ENCODE results near the gene DCLK2. TPM values are rescaled to one million over a fixed set of nuclear protein-coding genes. Genes with fewer than 3 reads are reported as not detected.

Gene DCLK2
- total and polyA plus RNA-seq, 2 of the 13 experiments (the other 11 are each of a cell fraction or from before 2014, with no cell fraction given): not detected

- Histone ChIP-seq H3K9me3 (ENCODE audit: low read length) (peaks cover 4% of the 10 kb centered on the region), H3K9ac (ENCODE audit: insufficient read depth, low read depth, low read length) (no peak overlapping the region), H3K36me3 (replicated peaks in 1 of 2; ENCODE audit: control insufficient read depth in 1 of 2, insufficient read depth in 2 of 2, low read length in 2 of 2) (no peaks in the 10 kb centered on the region), H2AFZ (ENCODE audit: low read length) (no peak overlapping the region), H3K4me1 (ENCODE audit: insufficient read depth, low read length) (no peaks in the 10 kb centered on the region), H3K27ac (ENCODE audit: extremely low read length, insufficient read depth, low read length) (no peak overlapping the region), H3K27me3 (ENCODE audit: control insufficient read depth in 1 of 2, insufficient read depth in 2 of 2, low read length in 2 of 2) (no peaks in the 10 kb centered on the region; a peak in 1 of 5 replicates), H3K4me2 (ENCODE audit: low read depth, low read length) (no peak overlapping the region), H4K20me1 (ENCODE audit: insufficient read depth, low read length) (no peaks in the 10 kb centered on the region), H3K79me2 (ENCODE audit: insufficient read depth, low read length) (no peaks in the 10 kb centered on the region), H3K4me3 (replicated peaks in 1 of 3; ENCODE audit: insufficient read depth in 1 of 3, low read depth in 2 of 3, low read length in 3 of 3) (no peak overlapping the region)
- FAIRE-seq (no peak), ATAC-seq (no peak), DNase-seq (ENCODE audit: low spot score) (no peak)
- WGBS (ENCODE audit: low lambda C conversion rate): 84% methylated on average over 7 of the region's 7 CpGs
- in situ Hi-C loops (cut with HindIII; ENCODE audit: extremely low pct_ligation_motif_present, low pct_unique_long_range_greater_than_20kb) (no loop called here), intact Hi-C loops (cut with micrococcal nuclease; ENCODE audit: unreplicated experiment) (no loop called here)
- CTCF ChIA-PET (ENCODE audit: low intra/inter-chr PET ratio, low total read pairs): no interaction called here
- POLR2A ChIA-PET: no interaction called here
- TF ChIP-seq TOPORS (CRISPR knock-in tag; IDR thresholded peaks at IDR 0.05) (no peak), MIER3 (CRISPR knock-in tag; IDR thresholded peaks at IDR 0.05; ENCODE audit: borderline replicate concordance) (no peak), RFXANK (CRISPR knock-in tag; IDR thresholded peaks at IDR 0.05) (no peak), ATAD3A (CRISPR knock-in tag; IDR thresholded peaks at IDR 0.05) (no peak), ZMYM2 (CRISPR knock-in tag; IDR thresholded peaks at IDR 0.05) (no peak), ZBTB14 (CRISPR knock-in tag; IDR thresholded peaks at IDR 0.05) (no peak), CHD4 (IDR thresholded peaks at IDR 0.05; ENCODE audit: borderline replicate concordance, low read length) (no peak), ZNF749 (CRISPR knock-in tag; IDR thresholded peaks at IDR 0.05; ENCODE audit: borderline replicate concordance) (no peak), ZFP91 (CRISPR knock-in tag; IDR thresholded peaks at IDR 0.05; ENCODE audit: borderline replicate concordance) (no peak), SMAD1 (CRISPR knock-in tag; IDR thresholded peaks at IDR 0.05; ENCODE audit: borderline replicate concordance, low read depth) (no peak), MXI1 (IDR thresholded peaks at IDR 0.05; ENCODE audit: borderline replicate concordance, low read depth, low read length) (no peak), ZNF562 (CRISPR knock-in tag; IDR thresholded peaks at IDR 0.05; ENCODE audit: borderline replicate concordance) (no peak), PCBP1 (IDR thresholded peaks at IDR 0.05; ENCODE audit: borderline replicate concordance, low read depth, low read length) (no peak), NR2F1 (CRISPR knock-in tag; IDR thresholded peaks at IDR 0.05) (no peak), ARID4A (CRISPR knock-in tag; IDR thresholded peaks at IDR 0.05; ENCODE audit: borderline replicate concordance) (no peak), DZIP1 (CRISPR knock-in tag; IDR thresholded peaks at IDR 0.05) (no peak)
- BruUV-seq (replicated peaks): no TSS peak
Measured at GRCh38 chr4:150032541-150032940, 45.7 kb upstream of the DCLK2 start.
